ENCODE results near the gene NAP1L2. TPM values are rescaled to one million over a fixed set of nuclear protein-coding genes. Genes with fewer than 3 reads are reported as not detected.
"Not testable (repeated sequence)": the region's sequence is repeated elsewhere in the genome, so short reads cannot be mapped to it uniquely, and the experiment has no call there.

The NAP1L2 gene
- total RNA-seq (2014; rRNA removed; shearing (Covaris generic)) = 2.2 and 4.6 TPM in 2 replicates
- 5.5 and 5.7 TPM in 2 replicates for polyA plus RNA-seq (2014; cell fraction: nucleus; rRNA removed)

DNA sequence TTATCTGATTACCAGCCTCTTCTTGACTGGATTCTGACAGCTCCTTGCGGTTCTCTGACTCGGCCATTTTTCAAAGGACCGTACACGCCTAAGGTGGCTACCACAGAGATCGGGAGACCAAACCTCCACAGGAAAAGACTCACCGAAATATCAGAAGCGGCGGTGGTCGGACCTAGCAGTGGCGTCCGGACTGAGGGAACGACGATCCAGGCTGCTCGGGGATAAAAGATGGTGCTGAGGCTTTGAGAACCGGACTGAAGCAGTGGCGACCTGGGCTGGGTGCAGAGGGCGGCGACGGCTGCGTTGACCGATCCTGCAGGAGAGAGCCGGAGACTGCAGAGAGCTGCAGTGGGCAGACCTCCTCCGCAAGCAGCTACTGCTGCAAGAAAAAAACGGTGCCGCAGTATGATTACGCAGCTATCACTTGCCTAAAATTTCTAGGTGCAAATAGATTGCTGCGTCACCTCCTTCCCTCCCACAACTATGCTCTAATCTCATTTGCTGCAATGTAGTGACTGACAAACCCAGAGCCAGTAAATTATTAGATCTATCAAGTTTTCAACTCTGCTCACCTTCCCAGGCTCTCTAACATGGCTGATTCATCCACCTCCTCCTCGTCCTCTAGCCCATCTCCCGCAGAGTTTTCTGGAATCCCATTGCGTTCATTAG lies at the start of gene NAP1L2:
NAP1L2 (minus strand) TSS at position 426 of the 669 bp plus-strand sequence; CDS start at position 67, 359 bp downstream.
- DNase-seq (ENCODE audit: extremely low read depth, low read depth) = peak; percentile 38

GRCh38 chrX:73262991-73263390 lies 48.3 kb upstream of the NAP1L2 start:
- DNase-seq (ENCODE audit: extremely low read depth, low read depth) = peak; percentile 5

- DNase-seq (ENCODE audit: extremely low read depth, low read depth) = no peak
Measured at GRCh38 chrX:73239242-73239641, 24.6 kb upstream of the NAP1L2 start.

DNA sequence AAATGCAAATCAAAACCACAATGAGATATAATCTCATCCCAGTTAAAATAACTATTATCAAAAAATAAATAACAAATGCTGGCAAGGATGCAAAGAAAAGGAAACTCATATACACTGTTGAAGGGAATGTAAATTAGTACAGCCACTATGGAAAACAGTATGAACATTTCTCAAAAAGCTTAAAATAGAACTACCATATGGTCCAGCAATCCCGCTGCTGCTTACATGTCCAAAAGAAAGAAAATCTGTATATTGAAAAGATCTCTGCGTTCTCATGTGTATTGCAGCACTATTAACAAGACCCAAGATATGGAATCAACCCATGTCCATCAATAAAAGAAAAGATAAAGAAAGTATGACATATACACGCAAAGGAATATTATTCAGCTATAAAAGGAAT lies 3.0 kb upstream of the NAP1L2 start:
- DNase-seq (ENCODE audit: extremely low read depth, low read depth) = no peak

GRCh38 chrX:73215246-73215645 lies 595 bp upstream of the NAP1L2 start:
- no peak for DNase-seq (ENCODE audit: extremely low read depth, low read depth)

- no peak for DNase-seq (ENCODE audit: extremely low read depth, low read depth)
Measured at GRCh38 chrX:73213734-73214425, 771 bp downstream of the NAP1L2 start.

- DNase-seq (ENCODE audit: extremely low read depth, low read depth) = no peak
Measured at GRCh38 chrX:73206366-73206765, 8.3 kb downstream of the NAP1L2 start.

GRCh38 chrX:73182502-73183114 lies 32.0 kb downstream of the NAP1L2 start:
- no peak for DNase-seq (ENCODE audit: extremely low read depth, low read depth)

DNA sequence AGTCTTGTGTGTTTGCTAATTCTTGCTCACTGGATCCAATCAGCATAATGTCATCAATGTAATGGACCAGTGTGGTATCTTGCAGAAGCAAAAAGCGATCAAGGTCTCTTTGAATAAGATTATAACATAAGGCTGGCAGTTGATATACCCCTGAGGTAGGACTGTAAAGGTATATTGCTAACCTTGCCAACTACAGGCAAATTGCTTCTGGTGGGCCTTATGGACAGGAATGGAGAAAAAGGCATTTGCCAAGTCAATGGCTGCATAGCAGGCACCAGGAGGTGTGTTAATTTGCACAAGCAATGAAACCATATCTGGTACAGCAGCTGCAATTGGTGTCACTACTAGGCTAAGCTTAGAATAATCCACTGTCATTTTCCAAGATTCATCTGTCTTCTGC lies 45.7 kb downstream of the NAP1L2 start:
- DNase-seq (ENCODE audit: extremely low read depth, low read depth) = not testable (repeated sequence)

Other genes starting within 250 kb of the NAP1L2 start
- gene PABPC1L2B, start 211.9 kb downstream of the NAP1L2 start, total RNA-seq (2014; rRNA removed; shearing (Covaris generic)) = not detected in 2 replicates
- not detected in 2 replicates for gene PABPC1L2A, start 135.3 kb downstream of the NAP1L2 start, total RNA-seq (2014; rRNA removed; shearing (Covaris generic))
- not detected in 2 replicates for gene CDX4, start 232.2 kb upstream of the NAP1L2 start, total RNA-seq (2014; rRNA removed; shearing (Covaris generic))